ENCODE measurements around the gene AGAP1.

Gene AGAP1

DNA sequence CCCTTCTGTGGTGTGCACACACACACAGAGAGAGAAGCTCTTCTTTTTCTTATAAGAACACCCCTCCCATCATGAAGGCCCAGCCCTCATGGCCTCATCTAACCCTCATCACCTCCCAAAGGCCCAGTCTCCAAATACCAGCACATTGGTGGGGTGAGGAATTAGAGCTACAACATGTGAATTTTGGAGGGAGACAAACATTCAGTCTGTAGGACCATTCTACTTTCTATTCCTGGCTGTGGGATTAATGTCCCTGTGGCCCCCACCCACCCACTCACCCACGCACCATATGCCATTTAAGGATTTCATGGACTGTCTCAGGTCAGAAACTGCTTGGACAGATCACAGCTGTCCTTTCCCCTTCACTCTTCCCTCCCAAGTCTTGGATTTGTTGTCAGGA, 484.2 kb downstream of the AGAP1 start:
- peaks cover 8% of the 10 kb centered on the region; the same call in 1 of the 2 replicates for H3K9me3 ChIP-seq
- peaks cover 44% of the 10 kb centered on the region for H3K4me1 ChIP-seq
- peaks cover 75% of the 10 kb centered on the region for H3K36me3 ChIP-seq
- H3K27me3 ChIP-seq: no peaks in the 10 kb centered on the region
- peak overlapping the region; percentile 66 for H3K9ac ChIP-seq
- H4K20me1 ChIP-seq: no peaks in the 10 kb centered on the region
- peak overlapping the region; percentile 33; the same call in 1 of the 2 replicates for H3K4me3 ChIP-seq
- peak overlapping the region; percentile 88 for H3K27ac ChIP-seq
- TF ChIP-seq Cebpa-rat (IDR thresholded peaks at IDR 0.05): no peak
- H3K4me2 ChIP-seq: peak overlapping the region; percentile 78

DNA sequence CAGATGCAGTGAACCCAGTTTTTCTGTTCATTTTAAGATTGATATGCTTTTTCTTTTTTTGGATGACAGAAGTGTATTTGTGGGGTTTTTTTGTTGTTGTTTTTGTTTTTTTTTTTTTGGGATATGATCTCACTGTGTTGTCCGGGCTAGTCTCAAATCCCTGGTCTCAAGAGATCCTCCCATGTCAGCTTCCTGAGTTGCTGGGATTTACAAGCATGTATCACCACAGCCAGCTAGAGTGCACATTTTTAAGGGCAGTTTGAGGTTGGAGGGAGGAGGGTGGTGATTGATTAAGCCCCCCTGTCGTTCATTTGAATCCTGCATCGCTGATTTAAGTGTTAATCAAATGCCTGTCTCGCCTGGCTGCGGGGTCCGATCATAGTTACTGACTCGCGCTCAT, 485.2 kb downstream of the AGAP1 start:
- H3K4me3 ChIP-seq: no peak overlapping the region
- H4K20me1 ChIP-seq: no peaks in the 10 kb centered on the region
- TF ChIP-seq Cebpa-rat (IDR thresholded peaks at IDR 0.05): no peak
- peak overlapping the region; percentile 16; the same call in 1 of the 2 replicates for H3K9ac ChIP-seq
- H3K27ac ChIP-seq: peak overlapping the region; percentile 88
- peaks cover 8% of the 10 kb centered on the region; the same call in 1 of the 2 replicates for H3K9me3 ChIP-seq
- H3K36me3 ChIP-seq: peaks cover 72% of the 10 kb centered on the region
- no peaks in the 10 kb centered on the region for H3K27me3 ChIP-seq
- H3K4me2 ChIP-seq: peak overlapping the region; percentile 78
- H3K4me1 ChIP-seq: peaks cover 51% of the 10 kb centered on the region

DNA sequence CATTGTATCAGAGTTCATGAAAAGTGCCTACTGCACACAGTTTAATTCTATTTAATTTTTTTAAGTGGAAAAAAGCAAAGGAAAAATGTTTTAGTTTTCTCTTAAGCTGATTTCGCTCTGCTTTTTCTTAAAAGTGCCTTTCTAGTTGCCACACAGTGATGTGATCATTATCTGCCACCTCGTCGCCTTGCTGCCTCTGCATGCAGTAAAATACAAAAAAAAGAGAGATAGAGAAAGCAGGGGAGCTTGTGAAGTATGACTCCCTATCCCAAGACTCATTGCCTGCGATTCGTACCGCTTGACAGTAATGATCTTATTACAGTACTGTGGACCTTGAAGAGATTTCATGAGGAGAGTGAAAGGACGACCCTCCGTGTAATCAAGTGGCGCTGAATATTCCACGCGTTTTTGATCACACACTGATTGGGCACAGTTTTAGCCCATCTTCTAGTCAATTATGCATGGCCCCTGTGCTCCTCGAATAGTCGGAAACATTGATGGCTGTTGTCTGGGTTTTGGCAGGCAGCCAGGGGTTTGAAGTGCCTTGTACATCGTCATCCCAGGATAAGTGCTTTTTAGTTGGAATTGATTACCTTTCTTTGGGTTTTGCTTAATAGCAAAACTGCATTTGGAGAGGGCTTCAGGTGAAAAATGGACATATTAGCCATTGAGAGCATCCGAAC, 486.1 kb downstream of the AGAP1 start:
- Histone ChIP-seq H3K9ac (no peak overlapping the region), H3K4me3 (no peak overlapping the region), H3K36me3 (peaks cover 71% of the 10 kb centered on the region), H3K27ac (no peak overlapping the region), H3K4me2 (no peak overlapping the region), H4K20me1 (no peaks in the 10 kb centered on the region), H3K4me1 (peaks cover 51% of the 10 kb centered on the region), H3K27me3 (no peaks in the 10 kb centered on the region), H3K9me3 (peaks cover 14% of the 10 kb centered on the region)
- TF ChIP-seq Cebpa-rat (IDR thresholded peaks at IDR 0.05): no peak

DNA sequence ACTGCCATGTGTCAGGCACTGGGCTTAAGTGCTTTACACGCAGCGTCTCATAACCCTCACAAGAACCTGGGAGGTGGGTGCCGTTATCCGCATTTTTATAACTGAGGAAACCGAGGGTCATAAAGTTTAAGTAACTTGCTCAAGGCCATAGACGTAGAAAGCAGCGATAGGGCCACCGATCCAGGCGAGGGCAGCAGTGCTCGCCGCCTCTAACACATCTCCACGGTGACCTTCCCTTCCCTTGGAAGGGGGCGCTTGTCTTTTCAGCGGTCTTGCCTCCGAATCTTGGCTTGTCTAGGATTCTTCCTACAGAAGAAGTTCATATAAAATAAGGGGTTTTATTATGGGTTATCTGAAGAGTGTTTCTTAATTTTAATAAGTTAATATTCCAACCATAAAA, 487.8 kb downstream of the AGAP1 start:
- H3K4me3 ChIP-seq: no peak overlapping the region
- no peak overlapping the region for H3K4me2 ChIP-seq
- H3K9me3 ChIP-seq: peaks cover 9% of the 10 kb centered on the region
- H3K4me1 ChIP-seq: peaks cover 42% of the 10 kb centered on the region
- no peaks in the 10 kb centered on the region for H3K27me3 ChIP-seq
- H3K27ac ChIP-seq: no peak overlapping the region
- no peak for TF ChIP-seq Cebpa-rat (IDR thresholded peaks at IDR 0.05)
- H3K36me3 ChIP-seq: peaks cover 55% of the 10 kb centered on the region
- H3K9ac ChIP-seq: no peak overlapping the region
- no peaks in the 10 kb centered on the region for H4K20me1 ChIP-seq

DNA sequence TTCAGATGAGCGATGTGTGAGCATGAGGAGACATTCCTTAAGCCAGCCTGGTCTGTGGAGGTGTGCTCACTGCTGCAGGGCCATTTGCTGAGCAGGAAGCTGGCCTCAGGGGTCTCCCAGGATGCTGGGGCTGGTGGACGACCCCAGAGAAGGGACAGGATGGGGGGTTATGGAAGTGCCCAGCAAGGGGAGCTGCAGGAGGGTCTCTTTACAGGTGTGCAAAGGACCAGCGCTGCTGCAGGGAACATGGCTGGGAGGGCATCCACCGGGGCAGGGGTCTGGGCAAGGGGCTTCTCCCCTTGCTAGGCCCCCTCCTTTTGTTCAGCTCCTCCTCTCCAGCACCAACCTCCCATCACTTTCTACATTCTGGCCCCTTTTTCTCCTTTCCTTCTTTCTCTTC, 489.2 kb downstream of the AGAP1 start:
- no peaks in the 10 kb centered on the region for H4K20me1 ChIP-seq
- H3K4me2 ChIP-seq: no peak overlapping the region
- TF ChIP-seq Cebpa-rat (IDR thresholded peaks at IDR 0.05): no peak
- peaks cover 28% of the 10 kb centered on the region for H3K4me1 ChIP-seq
- H3K9me3 ChIP-seq: peaks cover 13% of the 10 kb centered on the region
- no peak overlapping the region for H3K9ac ChIP-seq
- no peak overlapping the region for H3K27ac ChIP-seq
- no peaks in the 10 kb centered on the region for H3K27me3 ChIP-seq
- peaks cover 58% of the 10 kb centered on the region for H3K36me3 ChIP-seq
- no peak overlapping the region for H3K4me3 ChIP-seq

GRCh38 chr2:235984552-235984951, 490.7 kb downstream of the AGAP1 start:
- H3K4me2 ChIP-seq: no peak overlapping the region
- peaks cover 15% of the 10 kb centered on the region for H3K9me3 ChIP-seq
- H3K9ac ChIP-seq: no peak overlapping the region
- peaks cover 25% of the 10 kb centered on the region for H3K4me1 ChIP-seq
- H3K27ac ChIP-seq: no peak overlapping the region
- no peak for TF ChIP-seq Cebpa-rat (IDR thresholded peaks at IDR 0.05)
- peaks cover 68% of the 10 kb centered on the region for H3K36me3 ChIP-seq
- no peak overlapping the region for H3K4me3 ChIP-seq
- H4K20me1 ChIP-seq: no peaks in the 10 kb centered on the region
- no peaks in the 10 kb centered on the region for H3K27me3 ChIP-seq

- H3K4me3 ChIP-seq: no peak overlapping the region
- no peak overlapping the region for H3K9ac ChIP-seq
- no peak for TF ChIP-seq Cebpa-rat (IDR thresholded peaks at IDR 0.05)
- H3K4me1 ChIP-seq: peaks cover 32% of the 10 kb centered on the region
- H3K36me3 ChIP-seq: peaks cover 62% of the 10 kb centered on the region
- H4K20me1 ChIP-seq: no peaks in the 10 kb centered on the region
- no peaks in the 10 kb centered on the region for H3K27me3 ChIP-seq
- peaks cover 15% of the 10 kb centered on the region for H3K9me3 ChIP-seq
- H3K27ac ChIP-seq: no peak overlapping the region
- no peak overlapping the region for H3K4me2 ChIP-seq
Measured at GRCh38 chr2:235986361-235986760, 492.5 kb downstream of the AGAP1 start.

DNA sequence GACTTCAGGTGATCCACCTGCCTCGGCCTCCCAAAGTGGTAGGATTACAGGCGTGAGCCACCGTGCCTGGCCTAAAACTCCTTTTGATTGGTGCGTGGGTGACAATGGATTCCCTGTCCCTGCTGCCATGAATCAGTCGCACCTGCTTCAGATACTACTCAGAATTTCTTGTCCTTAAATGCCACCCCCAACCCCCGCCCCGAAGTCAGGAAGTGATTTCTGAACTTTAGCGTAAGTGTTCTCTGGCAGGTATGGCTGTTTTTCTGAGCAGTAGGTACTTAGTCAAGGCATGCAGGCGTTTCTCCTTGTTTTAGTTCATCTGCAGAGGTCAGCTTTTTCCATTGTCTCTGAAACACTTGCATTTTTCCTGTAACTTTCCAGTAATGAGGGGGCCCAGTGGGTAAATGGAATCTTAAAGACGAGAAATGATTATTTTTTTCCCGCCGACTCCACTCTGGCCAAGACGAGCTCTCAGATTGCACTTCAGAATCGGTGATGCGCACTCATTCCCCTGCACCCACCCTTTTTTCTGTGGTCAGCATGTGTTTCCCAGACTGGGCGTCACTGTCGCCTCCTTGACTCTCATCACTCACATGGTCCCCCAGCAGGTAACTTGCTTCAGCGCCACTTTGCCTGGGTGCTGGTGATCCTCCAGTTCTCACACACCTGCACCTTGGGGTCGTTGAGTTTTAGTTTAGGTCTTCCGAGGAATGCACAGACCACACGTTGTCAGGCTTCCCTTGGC, 494.6 kb downstream of the AGAP1 start:
- H3K4me2 ChIP-seq: no peak overlapping the region

GRCh38 chr2:235989591-235989990, 495.7 kb downstream of the AGAP1 start:
- H3K4me2 ChIP-seq: no peak overlapping the region
- H3K27ac ChIP-seq: no peak overlapping the region
- H4K20me1 ChIP-seq: no peaks in the 10 kb centered on the region
- H3K4me3 ChIP-seq: no peak overlapping the region
- TF ChIP-seq Cebpa-rat (IDR thresholded peaks at IDR 0.05): no peak
- peaks cover 23% of the 10 kb centered on the region for H3K4me1 ChIP-seq
- peaks cover 63% of the 10 kb centered on the region for H3K36me3 ChIP-seq
- no peaks in the 10 kb centered on the region for H3K27me3 ChIP-seq
- no peak overlapping the region for H3K9ac ChIP-seq
- H3K9me3 ChIP-seq: peaks cover 12% of the 10 kb centered on the region

More for the DNA sequence above, 494.6 kb downstream of the AGAP1 start:
- no peak for TF ChIP-seq Cebpa-rat (IDR thresholded peaks at IDR 0.05)
- no peak overlapping the region for H3K27ac ChIP-seq
- no peaks in the 10 kb centered on the region for H4K20me1 ChIP-seq
- H3K9ac ChIP-seq: no peak overlapping the region
- H3K36me3 ChIP-seq: peaks cover 63% of the 10 kb centered on the region
- no peak overlapping the region for H3K4me3 ChIP-seq
- peaks cover 15% of the 10 kb centered on the region for H3K9me3 ChIP-seq
- H3K27me3 ChIP-seq: no peaks in the 10 kb centered on the region
- H3K4me1 ChIP-seq: peaks cover 26% of the 10 kb centered on the region

DNA sequence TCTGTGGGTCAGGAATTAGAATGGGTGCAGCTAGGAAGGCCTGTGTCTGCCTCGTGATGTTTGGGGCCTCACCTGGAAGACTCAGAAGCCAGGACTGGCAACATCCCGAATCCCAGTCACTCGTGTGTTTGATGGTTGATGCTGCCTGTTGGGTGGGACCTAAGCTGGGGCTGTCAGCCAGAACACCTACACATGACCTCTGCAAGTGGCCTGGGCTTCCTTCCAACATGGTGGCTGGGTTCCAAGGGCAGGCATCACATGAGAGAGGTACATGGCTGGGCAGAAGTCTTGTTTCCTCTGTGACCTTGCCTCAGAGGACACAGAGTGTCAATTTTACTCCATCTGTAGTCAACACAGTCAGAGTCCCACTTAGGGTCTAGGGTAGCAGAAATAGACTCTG, 496.5 kb downstream of the AGAP1 start:
- H3K4me3 ChIP-seq: no peak overlapping the region
- H3K9ac ChIP-seq: no peak overlapping the region
- H3K27me3 ChIP-seq: no peaks in the 10 kb centered on the region
- no peak for TF ChIP-seq Cebpa-rat (IDR thresholded peaks at IDR 0.05)
- H3K27ac ChIP-seq: no peak overlapping the region; the same call in 1 of the 2 replicates
- H3K4me2 ChIP-seq: no peak overlapping the region
- H3K9me3 ChIP-seq: peaks cover 7% of the 10 kb centered on the region; the same call in 1 of the 2 replicates
- H3K4me1 ChIP-seq: peaks cover 23% of the 10 kb centered on the region
- peaks cover 64% of the 10 kb centered on the region for H3K36me3 ChIP-seq
- H4K20me1 ChIP-seq: no peaks in the 10 kb centered on the region
